Transverse colon (tissue), 4 donors: Measurements from ENCODE around the gene ATP13A1. TPM values are rescaled to one million over a fixed set of nuclear protein-coding genes. Genes with fewer than 3 reads are reported as not detected.

Experiments used
- DNase-seq: peaks from one replicate; pipeline ENCODE4 v3.0.0-alpha.2; 2019
- H3K27ac ChIP-seq, 4 donors: fragments of 200-600 bp; sonication (generic); 2 replicates each; pipeline ENCODE4 v1.5.1; 2016 to 2018; ENCODE audit warnings: inconsistent platforms in 4 of 4
- H3K27me3 ChIP-seq: fragments of 200-600 bp; sonication (generic); 2 replicates; pipeline ENCODE4 v1.5.1; 2017; ENCODE audit warnings: inconsistent platforms
- H3K36me3 ChIP-seq, 4 donors: fragments of 200-600 bp; sonication (generic); 2 replicates each; pipeline ENCODE4 v1.5.1; 2017 to 2019; ENCODE audit warnings: inconsistent platforms in 4 of 4
- H3K4me1 ChIP-seq, 4 donors: fragments of 200-600 bp; sonication (generic); 2 replicates each; pipeline ENCODE4 v1.5.1; 2017 to 2020; ENCODE audit warnings: inconsistent platforms in 4 of 4
- H3K4me3 ChIP-seq, 4 donors: fragments of 200-600 bp; sonication (generic); 1 replicate in 1 of 4; 2 replicates in 3 of 4; pipeline versions ENCODE4 v1.5.1 to v1.6.1; 2017 to 2019; ENCODE audit warnings: inconsistent platforms in 4 of 4
- H3K9me3 ChIP-seq, 2 donors: fragments of 200-600 bp; sonication (generic); 2 replicates each; pipeline ENCODE4 v1.5.1; 2017 to 2019; ENCODE audit warnings: inconsistent platforms in 2 of 2
- EP300 ChIP-seq: sonication (generic); formaldehyde crosslinking; IDR thresholded peaks from one replicate; pipeline ENCODE4 v1.6.1; 2017; ENCODE audit warnings: antibody characterized with exemption, low read depth
- POLR2A ChIP-seq: fragments of 450-650 bp; IDR thresholded peaks from one replicate; pipeline ENCODE4 v1.6.1; 2016; ENCODE audit warnings: antibody characterized with exemption, mild to moderate bottlenecking, moderate library complexity
- POLR2AphosphoS5 ChIP-seq, 3 donors: sonication (generic); formaldehyde crosslinking; IDR thresholded peaks; one replicate each; pipeline ENCODE4 v1.6.1; 2016; ENCODE audit warnings: antibody characterized with exemption in 3 of 3
- WGBS, 2 donors: methylation state at CpG; one replicate each; pipeline ENCODE4 v1.1.5; 2018; ENCODE audit warnings: low coverage in 1 of 2; 5-methylcytosine and 5-hydroxymethylcytosine counted together
- in situ Hi-C, 4 donors: fragments of 200-750 bp; cut with MboI; loops; one replicate each; pipeline versions ENCODE4 v1.15.0 to v1.15.1; 2017; ENCODE audit warnings: low sequenced_read_pairs in 3 of 4, low pct_ligation_motif_present in 1 of 4, low pct_unique_long_range_greater_than_20kb in 1 of 4
- intact Hi-C: fragments of 100-400 bp; cut with DNase I; formaldehyde crosslinking; loops from one replicate; pipeline ENCODE4 v1.15.1; 2023; ENCODE audit warnings: low total_unique reads
- total RNA-seq, 4 donors: library from RNA; depleted of rRNA; stranded (reverse); fragments of >200 nt; gene quantifications; one replicate each; pipeline ENCODE4 v1.1.0, GENCODE V29; 2016
- TF ChIP-seq, protein P1 (sequence below), 5 experiments: fragments of 200-600 bp in 3 of 5; fragments of 450-650 bp in 2 of 5; sonication (generic) in 3 of 5; IDR thresholded peaks; 1 replicate in 2 of 5; 2 replicates in 3 of 5; pipeline ENCODE4 v1.5.1; 2016 to 2017; ENCODE audit warnings: antibody characterized with exemption in 5 of 5, inconsistent platforms in 3 of 5, mild to moderate bottlenecking in 2 of 5, moderate library complexity in 1 of 5

The ATP13A1 gene
- total RNA-seq, 4 donors from 2014 or later: 112 to 929 (median 402) TPM

DNA sequence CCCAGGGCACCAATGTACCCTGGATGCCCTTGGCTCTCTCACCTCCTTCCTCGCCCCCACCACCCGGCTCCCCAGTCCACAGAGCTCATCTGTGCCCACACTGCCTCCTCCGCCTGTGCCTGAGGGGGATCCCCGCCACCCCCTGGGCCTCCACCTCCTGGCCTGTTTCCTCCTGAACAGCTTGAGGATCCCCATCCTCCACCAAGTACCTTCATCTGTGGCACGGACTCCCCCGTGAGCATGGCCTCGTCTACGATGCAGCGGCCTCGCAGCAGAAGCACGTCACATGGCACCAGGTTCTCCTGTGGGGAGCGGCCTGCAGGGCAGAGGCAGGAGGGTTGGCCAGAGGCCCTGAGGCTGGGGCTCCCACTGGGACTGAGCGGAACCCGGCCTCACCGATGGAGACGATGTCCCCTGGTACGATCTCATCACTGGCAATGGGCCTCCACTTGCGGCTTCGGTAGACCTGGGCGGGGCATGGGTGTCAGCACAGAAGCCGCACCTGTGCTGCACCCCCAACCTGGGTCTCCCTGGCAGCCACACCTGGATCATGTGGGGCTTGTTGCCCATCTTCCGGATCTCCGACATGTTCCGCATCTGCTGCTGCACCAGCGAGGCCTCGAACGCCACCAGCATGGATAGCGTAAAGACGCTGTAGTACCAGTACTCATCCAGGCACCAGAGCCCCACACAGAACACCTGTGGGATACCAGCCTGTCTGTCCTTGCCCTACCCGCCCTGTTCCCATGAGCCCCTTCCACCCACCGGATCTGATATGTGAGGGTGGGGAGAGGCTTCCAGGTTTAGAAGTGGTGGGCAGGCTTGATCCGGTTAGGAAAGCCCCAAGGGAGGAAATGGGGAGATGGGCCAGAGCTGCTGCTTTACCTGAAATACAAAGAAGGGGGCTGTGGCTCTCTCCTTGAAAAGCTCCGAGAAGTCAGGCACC lies 6.8 kb downstream of the ATP13A1 start:
- intact Hi-C loops (no loop called here), in situ Hi-C loops (no loop called here)
- Histone ChIP-seq H3K4me1 (peaks cover 0 to 8% (median 0%) of the 10 kb centered on the region in 4 donors), H3K27me3 (no peaks in the 10 kb centered on the region), H3K9me3 (no peaks in the 10 kb centered on the region), H3K4me3 (no peak overlapping the region), H3K36me3 (peaks cover 0 to 66% (median 34%) of the 10 kb centered on the region in 4 donors), H3K27ac (no peak overlapping the region)
- DNase-seq: no peak
- no peak for TF ChIP-seq POLR2AphosphoS5 (IDR thresholded peaks at IDR 0.05)
- TF ChIP-seq EP300: no peak
- TF ChIP-seq, protein P1, sequence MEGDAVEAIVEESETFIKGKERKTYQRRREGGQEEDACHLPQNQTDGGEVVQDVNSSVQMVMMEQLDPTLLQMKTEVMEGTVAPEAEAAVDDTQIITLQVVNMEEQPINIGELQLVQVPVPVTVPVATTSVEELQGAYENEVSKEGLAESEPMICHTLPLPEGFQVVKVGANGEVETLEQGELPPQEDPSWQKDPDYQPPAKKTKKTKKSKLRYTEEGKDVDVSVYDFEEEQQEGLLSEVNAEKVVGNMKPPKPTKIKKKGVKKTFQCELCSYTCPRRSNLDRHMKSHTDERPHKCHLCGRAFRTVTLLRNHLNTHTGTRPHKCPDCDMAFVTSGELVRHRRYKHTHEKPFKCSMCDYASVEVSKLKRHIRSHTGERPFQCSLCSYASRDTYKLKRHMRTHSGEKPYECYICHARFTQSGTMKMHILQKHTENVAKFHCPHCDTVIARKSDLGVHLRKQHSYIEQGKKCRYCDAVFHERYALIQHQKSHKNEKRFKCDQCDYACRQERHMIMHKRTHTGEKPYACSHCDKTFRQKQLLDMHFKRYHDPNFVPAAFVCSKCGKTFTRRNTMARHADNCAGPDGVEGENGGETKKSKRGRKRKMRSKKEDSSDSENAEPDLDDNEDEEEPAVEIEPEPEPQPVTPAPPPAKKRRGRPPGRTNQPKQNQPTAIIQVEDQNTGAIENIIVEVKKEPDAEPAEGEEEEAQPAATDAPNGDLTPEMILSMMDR (IDR thresholded peaks at IDR 0.05): no peak
- TF ChIP-seq POLR2A: no peak
- 95% methylated on average over 11 to 33 of the region's 33 CpGs for WGBS, 2 donors

DNA sequence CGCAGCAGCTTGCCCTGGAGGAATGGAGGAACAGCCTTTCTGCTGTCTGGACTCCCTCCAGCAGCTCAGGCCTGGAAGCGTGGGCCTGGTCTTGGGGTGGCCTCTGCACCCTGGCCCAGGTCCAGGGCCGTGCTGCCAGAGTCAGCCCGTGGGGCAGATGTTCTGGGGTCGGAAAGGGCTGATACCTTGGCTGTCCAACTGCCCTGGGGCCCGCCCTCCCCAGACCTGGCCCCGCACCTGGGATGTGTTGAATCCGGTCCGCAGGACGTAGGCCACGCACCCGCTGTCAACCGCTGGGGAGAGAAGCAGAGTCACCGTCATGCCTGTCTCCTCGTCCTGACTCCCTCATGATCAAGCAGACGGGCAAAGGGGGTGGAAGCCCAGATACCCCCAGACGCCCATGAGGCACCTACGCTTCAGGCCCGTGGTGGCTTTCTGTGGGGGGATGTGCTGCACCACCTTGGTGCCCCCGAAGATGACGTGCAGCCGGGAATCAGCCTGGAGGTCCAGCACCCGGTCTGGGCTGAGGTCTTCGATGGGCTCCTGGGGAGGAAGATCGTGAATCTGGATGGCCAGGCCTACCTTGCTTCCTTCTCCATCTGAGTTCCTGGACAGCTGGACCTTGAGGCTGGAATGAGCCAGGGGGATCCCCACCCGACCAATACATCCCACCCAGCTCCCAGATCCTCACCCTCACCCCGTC lies 7.7 kb downstream of the ATP13A1 start:
- in situ Hi-C loops (no loop called here), intact Hi-C loops (no loop called here)
- Histone ChIP-seq H3K36me3 (peaks cover 0 to 72% (median 36%) of the 10 kb centered on the region in 4 donors), H3K27me3 (no peaks in the 10 kb centered on the region), H3K9me3 (no peaks in the 10 kb centered on the region), H3K27ac (no peak overlapping the region), H3K4me3 (no peak overlapping the region), H3K4me1 (no peaks in the 10 kb centered on the region)
- WGBS, 2 donors: 90% methylated on average over 20 of the region's 27 CpGs; no CpG with 5 or more reads in 1 of the 2 donors
- DNase-seq: no peak
- no peak for TF ChIP-seq POLR2A

DNA sequence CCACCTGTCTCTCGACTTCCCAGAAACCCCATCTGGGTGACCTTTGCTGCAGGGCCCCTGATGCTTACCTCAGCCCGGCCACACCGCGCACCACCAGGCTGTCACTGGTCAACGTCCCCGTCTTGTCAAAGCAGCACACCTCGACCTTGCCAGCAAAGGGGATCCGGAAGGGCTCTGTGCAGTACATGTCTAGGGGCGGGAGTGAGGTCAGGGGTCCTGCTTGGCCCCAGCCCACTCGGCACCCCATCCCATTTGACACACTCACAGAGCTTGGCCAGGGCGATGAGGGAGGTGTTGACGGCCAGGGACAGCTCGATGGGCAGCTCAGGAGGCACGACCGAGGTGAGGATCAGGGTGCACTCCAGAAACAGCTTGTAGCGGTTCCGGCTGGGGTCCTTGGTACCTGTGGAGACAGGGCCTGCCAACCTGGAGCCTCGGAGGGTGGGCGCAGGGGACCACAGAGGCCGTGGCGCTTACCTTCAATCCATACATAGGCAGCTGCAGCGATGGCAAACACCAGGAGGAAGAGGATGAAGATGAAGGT lies 8.4 kb downstream of the ATP13A1 start:
- 95% methylated on average over 22 of the region's 22 CpGs; no CpG with 5 or more reads in 1 of the 2 donors for WGBS, 2 donors
- H3K4me1 ChIP-seq: no peaks in the 10 kb centered on the region
- H3K27ac ChIP-seq: no peak overlapping the region
- no peaks in the 10 kb centered on the region for H3K27me3 ChIP-seq
- intact Hi-C loops: no loop called here
- in situ Hi-C loops: no loop called here
- H3K36me3 ChIP-seq: peaks cover 0 to 72% (median 39%) of the 10 kb centered on the region in 4 donors
- no peaks in the 10 kb centered on the region for H3K9me3 ChIP-seq
- no peak overlapping the region for H3K4me3 ChIP-seq
- TF ChIP-seq, protein P1 (IDR thresholded peaks at IDR 0.05): no peak
- TF ChIP-seq POLR2AphosphoS5 (IDR thresholded peaks at IDR 0.05) (no peak), POLR2A (no peak), EP300 (no peak)
- DNase-seq: no peak

DNA sequence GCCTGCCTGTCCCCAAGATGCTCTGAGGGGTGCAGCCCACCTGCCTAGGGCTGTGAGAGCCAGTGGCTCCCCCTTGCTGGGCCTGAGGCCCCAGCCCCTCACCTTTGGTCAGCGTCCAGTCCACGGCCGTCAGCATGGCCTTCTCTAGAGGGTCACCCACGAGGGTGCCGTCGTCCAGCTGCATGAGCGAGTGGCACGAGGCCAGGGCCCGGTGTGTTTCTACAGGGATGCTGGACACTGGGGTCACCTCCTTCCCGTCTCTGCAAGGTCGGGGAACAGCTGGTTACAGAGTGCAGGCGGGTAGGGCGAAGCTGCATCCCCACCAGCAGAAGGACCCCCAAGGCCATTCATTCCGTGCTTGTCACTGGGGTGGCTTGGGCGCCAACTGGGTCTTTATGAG lies 9.0 kb downstream of the ATP13A1 start:
- Histone ChIP-seq H3K4me1 (no peaks in the 10 kb centered on the region), H3K36me3 (peaks cover 0 to 75% (median 39%) of the 10 kb centered on the region in 4 donors), H3K9me3 (no peaks in the 10 kb centered on the region), H3K27me3 (no peaks in the 10 kb centered on the region), H3K4me3 (no peak overlapping the region), H3K27ac (no peak overlapping the region)
- intact Hi-C loops (no loop called here), in situ Hi-C loops (no loop called here)
- TF ChIP-seq POLR2A (no peak), POLR2AphosphoS5 (IDR thresholded peaks at IDR 0.05) (no peak), EP300 (no peak)
- TF ChIP-seq, protein P1 (IDR thresholded peaks at IDR 0.05): no peak
- no peak for DNase-seq
- WGBS, 2 donors: 96% methylated on average over 14 of the region's 15 CpGs; no CpG with 5 or more reads in 1 of the 2 donors
